A549 (cell line): ENCODE results near the gene UFD1.

Experiments
- BCL3 ChIP-seq: fragments of >200 bp; sonication (Bioruptor Twin); formaldehyde crosslinking; IDR thresholded peaks from 3 replicates; pipeline ENCODE4 v1.6.1; 2016
- CEBPB ChIP-seq, 2 experiments: fragments of >200 bp in 1 of 2; sonication (Bioruptor Twin) in 1 of 2; formaldehyde crosslinking in 1 of 2; IDR thresholded peaks; 2 replicates each; pipeline ENCODE4 v1.6.1; 2012 to 2016
- CTCF ChIP-seq: fragments of >200 bp; sonication (Bioruptor Twin); formaldehyde crosslinking; IDR thresholded peaks from 3 replicates; pipeline ENCODE4 v1.5.1; 2016
- FOXS1 ChIP-seq: fragments of 250-450 bp; sonication (Bioruptor Pico); IDR thresholded peaks from 2 replicates; pipeline ENCODE4 v1.5.0; 2020; ENCODE audit warnings: mild to moderate bottlenecking, moderate library complexity
- RFX5 ChIP-seq: fragments of 450-650 bp; IDR thresholded peaks from 2 replicates; pipeline ENCODE4 v1.7.1; 2014; ENCODE audit warnings: antibody characterized with exemption, mild to moderate bottlenecking, moderate library complexity
- USF2 ChIP-seq: fragments of 450-650 bp; IDR thresholded peaks from 2 replicates; pipeline ENCODE4 v1.6.1; 2014; ENCODE audit warnings: antibody characterized with exemption
- ZSCAN20 ChIP-seq: fragments of 250-450 bp; sonication (Bioruptor Pico); IDR thresholded peaks from 2 replicates; pipeline ENCODE4 v1.8.0; 2022; ENCODE audit warnings: mild to moderate bottlenecking, moderate library complexity

GRCh38 chr22:19411690-19412045, 67.3 kb downstream of the UFD1 start:
- TF ChIP-seq FOXS1 (CRISPR knock-in tag) (no peak), BCL3 (no peak), CTCF (no peak), ZSCAN20 (CRISPR knock-in tag) (no peak), CEBPB (IDR thresholded peaks at IDR 0.05) (no peak), RFX5 (no peak), USF2 (no peak)
